Skeletal muscle cell (primary cell): ENCODE results near the gene PLIN5.
A peak's percentile ranks its signal among the peaks of the same experiment; 100 is the strongest.

Experiments used
- DNase-seq: peaks from one replicate; pipeline ENCODE4 v3.0.0-alpha.2; 2010; ENCODE audit warnings: low read depth
- H3K4me3 ChIP-seq: 2 replicates; pipeline ENCODE4 v1.5.1; 2011; ENCODE audit warnings: low read depth, mild to moderate bottlenecking, control low read depth, low read length, moderate library complexity

PLIN5 gene

DNA sequence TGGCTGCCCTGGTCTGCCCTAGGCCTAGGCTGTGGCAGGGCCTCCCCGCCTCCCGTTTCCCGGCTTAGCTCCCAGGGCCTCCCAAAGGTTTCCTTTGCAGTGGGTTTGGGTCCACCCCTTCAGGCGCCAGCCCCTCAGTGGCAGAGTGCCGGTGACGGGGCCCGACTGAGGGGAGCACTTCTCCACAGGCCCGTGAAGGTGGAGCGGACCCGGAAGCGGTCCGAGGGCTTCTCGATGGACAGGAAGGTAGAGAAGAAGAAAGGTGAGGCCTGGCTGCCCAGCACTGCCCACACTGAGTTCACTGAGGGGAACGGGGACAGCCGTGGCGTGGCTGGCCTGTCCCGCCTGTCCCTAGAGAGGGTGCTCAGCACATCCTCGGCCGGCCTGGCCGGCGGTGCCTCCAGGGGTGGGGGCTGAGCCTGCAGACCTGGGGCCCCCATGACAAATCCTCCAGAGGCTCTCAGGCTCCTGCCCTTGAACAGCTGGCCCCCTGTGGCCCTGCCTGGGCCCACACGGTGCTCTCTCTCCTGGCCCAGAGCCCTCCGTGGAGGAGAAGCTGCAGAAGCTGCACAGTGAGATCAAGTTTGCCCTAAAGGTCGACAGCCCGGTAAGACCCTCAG, 37.1 kb downstream of the PLIN5 start:
- H3K4me3 ChIP-seq = no peak overlapping the region
- DNase-seq = no peak

DNA sequence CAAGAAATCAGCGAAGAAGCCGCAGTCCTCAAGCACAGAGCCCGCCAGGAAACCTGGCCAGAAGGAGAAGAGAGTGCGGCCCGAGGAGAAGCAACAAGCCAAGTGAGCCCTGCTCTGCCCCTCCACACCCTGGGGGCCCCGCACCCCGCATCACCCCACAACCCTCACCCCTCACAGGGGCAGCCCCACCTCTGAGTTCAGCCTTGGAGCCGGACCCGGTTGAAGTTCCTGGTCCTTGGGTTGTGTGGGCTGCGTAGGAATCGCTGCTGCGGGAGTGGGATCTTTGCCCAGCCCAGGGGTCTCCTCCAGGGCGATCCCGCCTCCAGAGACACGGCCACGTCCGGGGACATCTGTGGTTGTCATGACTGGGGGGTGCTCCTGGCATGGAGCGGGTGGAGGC, 38.7 kb downstream of the PLIN5 start:
- H3K4me3 ChIP-seq = no peak overlapping the region
- no peak for DNase-seq

DNA sequence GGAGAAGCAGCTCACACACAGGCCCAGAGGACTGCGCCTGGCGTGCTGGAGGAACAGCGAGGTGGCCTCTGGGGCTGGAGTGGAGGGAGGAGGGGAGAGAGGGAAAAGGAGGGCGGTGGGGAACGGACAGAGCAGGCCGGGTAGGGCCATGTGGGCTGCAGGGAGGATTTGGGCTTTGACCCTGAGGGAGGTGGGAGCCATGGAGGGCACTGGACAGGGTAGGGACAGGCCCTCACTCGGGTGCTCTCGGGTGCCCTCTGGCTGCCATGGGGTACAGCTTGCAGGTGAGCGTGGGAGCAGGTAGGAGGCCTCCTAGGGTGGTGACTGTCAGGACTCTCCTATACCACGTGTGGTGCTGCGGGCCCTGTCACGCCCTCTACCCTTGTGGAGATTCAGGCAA, 39.6 kb downstream of the PLIN5 start:
- DNase-seq = no peak
- H3K4me3 ChIP-seq = no peak overlapping the region

DNA sequence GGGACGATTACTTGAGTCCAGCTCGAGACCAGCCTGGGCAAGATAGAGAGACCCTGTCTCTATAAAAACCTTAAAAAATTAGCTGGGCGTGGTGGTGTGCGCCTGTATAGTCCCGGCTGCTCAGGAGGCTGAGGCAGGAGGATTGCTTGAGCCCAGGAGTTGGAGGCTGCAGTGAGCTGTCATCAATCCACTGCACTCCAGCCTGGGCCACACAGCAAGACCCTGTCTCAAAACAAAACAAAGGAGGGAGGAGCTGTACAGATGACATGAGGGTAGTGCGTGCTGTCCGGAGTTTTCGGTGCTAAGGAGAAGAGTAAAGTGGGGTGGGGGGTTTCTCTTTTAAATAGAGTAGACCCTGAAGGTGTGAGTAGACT, 40.3 kb downstream of the PLIN5 start:
- DNase-seq = no peak
- H3K4me3 ChIP-seq = no peak overlapping the region

DNA sequence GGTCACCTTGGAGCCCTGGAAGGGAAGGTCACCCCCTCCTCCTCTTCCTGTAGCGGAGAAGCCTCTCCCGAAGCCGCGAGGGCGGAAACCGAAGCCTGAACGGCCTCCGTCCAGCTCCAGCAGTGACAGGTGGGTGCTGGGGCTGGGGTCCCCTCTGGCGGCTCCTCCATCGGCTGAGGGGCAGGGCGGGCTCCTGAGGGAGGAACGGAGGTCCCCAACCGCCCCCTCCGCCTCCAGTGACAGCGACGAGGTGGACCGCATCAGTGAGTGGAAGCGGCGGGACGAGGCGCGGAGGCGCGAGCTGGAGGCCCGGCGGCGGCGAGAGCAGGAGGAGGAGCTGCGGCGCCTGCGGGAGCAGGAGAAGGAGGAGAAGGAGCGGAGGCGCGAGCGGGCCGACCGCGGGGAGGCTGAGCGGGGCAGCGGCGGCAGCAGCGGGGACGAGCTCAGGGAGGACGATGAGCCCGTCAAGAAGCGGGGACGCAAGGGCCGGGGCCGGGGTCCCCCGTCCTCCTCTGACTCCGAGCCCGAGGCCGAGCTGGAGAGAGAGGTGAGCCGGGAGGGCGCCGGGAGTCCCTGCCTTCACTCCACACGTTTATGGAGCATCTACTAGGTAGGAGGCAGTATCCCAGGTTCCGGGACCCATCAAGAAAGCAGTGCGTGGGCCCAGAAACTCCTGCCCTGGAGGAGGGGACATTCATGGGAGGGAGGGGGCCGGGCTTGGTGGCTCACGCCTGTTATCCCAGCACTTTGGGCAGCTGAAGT, 40.9 kb downstream of the PLIN5 start:
- DNase-seq = no peak
- no peak overlapping the region for H3K4me3 ChIP-seq

DNA sequence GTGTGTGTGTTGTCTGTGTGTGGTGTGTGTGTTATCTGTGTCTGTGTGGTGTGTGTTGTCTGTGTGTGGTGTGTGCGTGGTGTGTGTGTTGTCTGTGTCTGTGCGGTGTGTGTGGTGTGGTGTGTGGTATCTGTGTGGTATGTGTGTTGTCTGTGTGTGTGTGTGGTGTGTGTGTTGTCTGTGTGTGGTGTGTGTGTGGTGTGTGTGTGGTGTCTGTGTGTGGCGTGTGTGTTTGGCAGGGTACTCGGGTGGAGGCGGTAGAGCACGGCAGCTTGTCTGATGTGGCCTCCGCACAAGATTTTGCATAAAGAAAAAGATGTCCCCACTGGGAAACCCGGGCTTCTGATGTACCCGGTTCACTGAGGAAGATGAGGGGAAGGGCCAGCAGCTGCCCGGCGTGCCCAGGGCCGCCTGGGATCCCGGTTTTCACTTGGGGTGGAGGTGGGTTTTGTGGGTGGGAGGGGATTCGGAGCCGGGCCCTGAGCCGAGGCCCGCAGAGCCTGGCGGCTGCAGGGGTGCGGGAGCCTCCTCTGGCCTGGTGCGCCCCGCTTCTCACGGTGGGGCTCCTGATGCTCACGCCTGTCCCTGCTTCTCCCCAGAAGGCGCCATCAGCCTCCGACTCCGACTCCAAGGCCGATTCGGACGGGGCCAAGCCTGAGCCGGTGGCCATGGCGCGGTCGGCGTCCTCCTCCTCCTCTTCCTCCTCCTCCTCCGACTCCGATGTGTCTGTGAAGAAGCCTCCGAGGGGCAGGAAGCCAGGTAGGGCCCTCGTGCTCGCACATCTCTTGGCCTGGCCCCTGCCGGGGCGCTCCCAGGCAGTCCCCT, 41.7 kb downstream of the PLIN5 start:
- no peak for DNase-seq
- no peak overlapping the region for H3K4me3 ChIP-seq

DNA sequence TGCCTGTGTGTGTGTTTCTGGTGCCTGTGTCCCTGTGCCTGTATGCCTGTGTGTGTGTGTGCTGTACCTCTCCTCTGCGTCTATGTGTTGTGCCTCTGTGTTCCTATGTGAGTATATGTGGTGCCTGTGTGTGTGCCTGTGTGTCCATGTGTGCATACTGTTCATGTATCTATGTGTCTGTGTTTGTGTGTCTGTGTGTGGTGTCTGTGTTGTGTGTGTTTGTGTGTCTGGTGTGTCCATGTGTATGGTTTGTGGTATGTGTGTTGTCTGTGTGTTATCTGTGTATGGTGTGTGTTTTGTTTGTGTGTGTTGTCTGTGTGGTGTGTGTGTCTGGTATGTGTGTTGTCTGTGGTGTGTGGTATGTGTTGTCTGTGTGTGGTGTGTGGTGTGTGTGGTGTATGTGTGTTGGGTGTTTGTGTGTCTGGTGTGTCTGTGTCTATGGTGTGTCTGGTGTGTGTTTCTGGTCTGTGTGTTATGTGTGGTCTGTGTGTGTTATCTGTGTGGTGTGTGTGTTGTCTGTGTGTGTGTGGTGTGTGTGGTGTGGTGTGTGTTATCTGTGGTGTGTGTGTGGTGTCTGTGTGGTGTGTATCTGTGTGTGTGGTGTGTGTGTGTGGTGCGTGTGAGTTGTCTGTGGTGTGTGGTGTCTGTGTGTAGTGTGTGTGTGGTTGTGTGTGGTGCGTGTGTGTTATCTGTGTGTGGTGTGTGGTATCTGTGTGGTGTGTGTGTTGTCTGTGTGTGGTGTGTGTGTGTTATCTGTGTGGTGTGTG, 42.5 kb downstream of the PLIN5 start:
- no peak for DNase-seq
- H3K4me3 ChIP-seq = no peak overlapping the region

DNA sequence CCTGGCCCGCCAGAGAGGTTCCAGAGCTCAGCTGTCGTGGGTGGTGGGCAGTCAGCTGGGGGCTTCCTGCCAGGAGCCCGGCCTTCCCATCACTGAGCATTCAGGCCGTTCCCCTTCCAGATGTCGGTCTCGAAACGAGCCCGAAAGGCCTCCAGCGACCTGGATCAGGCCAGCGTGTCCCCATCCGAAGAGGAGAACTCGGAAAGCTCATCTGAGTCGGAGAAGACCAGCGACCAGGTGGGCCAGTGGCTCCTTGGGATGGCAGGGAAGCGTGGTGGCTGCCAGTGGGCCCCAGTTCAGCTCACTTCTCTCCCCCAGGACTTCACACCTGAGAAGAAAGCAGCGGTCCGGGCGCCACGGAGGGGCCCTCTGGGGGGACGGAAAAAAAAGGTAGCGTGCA, 43.6 kb downstream of the PLIN5 start:
- H3K4me3 ChIP-seq = no peak overlapping the region
- DNase-seq = no peak

DNA sequence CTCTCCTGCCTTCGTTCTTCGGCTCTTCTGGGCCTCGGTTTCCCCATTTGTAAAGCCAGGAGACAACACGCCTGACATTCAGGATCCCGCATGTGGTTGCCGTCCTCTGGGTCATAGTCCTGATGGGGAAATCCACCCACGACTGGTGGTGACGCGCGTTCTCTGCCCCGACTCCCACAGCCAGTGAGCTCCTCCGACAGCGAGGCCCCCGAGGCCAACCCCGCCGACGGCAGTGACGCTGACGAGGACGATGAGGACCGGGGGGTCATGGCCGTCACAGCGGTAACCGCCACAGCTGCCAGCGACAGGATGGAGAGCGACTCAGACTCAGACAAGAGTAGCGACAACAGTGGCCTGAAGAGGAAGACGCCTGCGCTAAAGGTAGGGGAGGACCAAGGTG, 46.5 kb downstream of the PLIN5 start:
- no peak overlapping the region for H3K4me3 ChIP-seq

DNA sequence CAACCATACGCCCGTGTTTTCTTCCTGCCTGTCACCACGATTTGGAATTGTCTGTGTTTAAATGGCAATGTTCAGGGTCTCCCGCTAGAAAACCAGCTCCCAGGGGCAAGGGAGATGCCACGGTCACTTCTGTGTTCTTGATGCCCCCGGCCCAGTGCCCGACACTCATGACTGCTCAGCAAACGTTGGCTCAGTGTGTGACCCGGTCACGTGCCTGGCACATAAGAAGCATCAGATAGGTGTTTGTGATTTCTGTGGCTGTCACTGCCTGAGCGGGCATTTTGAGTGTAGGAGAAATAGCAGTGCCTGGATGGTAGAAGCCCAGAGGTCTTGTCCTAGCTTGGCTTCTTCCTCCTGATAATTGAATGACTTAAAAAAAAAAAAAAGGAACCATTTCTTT, 47.5 kb downstream of the PLIN5 start:
- no peak overlapping the region for H3K4me3 ChIP-seq
- DNase-seq = no peak

More for the DNA sequence above, 46.5 kb downstream of the PLIN5 start:
- no peak for DNase-seq

DNA sequence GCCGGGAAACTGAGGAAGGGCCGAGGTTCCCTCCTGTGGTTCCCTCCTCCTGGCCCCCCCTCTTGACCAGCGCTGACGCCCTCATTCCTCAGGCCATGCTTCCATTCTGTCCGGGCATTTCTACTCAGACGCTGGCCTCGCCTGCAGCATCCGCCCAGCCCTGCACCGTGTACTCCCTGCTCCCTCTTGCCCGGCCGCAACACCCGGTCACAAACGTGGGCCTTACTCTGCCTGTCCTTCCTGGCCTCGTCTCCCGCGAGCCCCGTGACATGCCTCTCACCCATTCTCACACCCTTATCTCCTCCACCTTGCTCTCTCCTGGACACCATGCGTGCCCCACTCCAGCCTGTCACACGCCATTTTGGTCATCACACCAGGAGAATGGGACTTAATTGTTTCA, 51.6 kb downstream of the PLIN5 start:
- H3K4me3 ChIP-seq = no peak overlapping the region
- DNase-seq = no peak

DNA sequence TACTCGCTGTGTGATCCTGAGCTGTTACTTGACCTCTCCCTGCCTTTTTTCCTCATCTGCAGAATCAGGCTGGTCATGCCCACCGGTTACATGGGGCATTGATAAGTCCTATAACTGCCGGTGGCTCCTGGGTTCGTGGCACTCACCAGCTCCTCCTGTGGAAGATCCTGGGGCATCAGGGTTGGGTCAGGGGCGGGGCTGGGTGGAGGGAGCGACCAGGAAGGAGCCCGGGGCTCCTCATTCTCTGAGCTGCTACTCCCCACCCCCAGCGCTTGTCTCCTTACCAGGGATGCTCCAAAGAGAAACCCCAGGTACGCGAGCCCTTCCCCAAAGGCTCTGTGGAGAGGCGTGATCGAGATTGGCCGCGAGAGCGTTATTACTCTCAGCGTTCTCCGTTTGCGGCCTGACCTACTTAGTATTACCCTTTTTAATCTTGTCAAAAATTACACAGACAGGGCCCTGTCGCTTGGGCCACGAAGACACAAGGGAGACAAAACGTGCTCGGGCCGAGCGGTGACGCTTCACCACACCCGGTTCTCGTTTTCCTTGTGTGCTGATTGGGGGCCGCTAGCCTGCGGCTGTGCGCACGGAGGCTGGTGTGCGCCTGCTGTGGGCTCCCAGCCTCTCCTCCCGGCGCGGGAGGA, 52.2 kb downstream of the PLIN5 start:
- DNase-seq = no peak
- H3K4me3 ChIP-seq = no peak overlapping the region

DNA sequence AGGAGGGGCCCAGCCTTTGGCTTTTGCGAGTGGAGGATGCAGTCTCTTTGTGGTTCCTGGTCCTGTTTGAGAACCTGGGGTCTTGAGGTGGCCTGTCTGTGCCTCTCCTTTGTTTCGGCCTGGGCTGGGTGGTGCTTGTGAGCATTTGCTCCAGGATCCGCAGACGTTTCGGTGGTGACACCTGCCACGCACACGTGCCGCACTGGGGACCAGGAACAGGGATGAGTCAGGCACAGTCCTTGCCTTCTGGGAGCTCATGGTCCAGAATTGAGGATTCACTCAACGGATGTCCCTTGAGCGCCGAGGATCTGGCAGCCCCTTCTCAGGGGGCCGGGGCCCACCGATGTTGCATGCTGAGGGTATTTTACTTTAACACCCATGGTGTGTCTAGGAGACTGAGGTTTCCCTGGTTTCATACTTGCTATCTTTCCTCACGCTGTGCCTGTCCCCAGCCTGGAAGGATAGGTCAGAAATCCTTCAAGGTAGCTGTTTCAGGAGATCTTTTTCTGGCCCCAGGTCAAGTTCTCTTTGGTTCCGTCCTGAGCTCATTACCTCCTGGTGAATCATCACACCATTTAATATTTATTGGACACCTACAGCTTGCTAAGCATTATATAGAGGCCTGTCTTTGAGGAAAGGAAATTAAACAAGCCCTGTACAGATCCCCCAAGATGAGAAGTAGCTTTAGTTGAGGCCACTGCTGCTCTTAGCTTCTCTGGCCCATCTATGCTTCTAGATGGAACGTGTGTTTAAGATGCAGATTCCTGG, 57.8 kb downstream of the PLIN5 start:
- H3K4me3 ChIP-seq = no peak overlapping the region
- DNase-seq = no peak

DNA sequence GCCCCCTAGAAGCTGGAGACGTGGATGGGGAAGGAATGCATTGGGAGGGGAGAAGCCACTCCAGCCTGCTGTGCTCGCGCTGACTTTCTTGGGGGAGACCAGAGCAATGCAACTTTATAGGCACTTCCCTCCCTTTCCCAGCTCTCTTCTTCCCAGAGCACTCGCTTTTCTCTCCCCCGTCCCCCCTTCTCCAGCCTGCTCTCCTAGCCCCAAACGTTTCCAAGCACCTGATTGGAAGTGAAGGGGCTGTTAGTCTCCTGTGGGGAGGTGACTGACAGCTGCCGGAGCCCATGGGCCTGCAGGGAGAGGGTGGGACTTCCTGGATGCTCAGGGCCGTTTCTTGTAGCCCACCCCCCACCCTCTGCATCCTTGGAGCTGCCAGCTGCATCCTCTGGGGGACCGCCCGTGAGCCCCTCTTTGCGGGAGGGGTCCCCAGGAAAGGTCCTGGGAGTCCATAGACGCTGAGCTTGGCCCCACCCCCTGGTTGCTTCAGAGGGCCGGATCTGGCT, 60.5 kb downstream of the PLIN5 start:
- no peak for DNase-seq
- H3K4me3 ChIP-seq = peak overlapping the region; percentile 98

DNA sequence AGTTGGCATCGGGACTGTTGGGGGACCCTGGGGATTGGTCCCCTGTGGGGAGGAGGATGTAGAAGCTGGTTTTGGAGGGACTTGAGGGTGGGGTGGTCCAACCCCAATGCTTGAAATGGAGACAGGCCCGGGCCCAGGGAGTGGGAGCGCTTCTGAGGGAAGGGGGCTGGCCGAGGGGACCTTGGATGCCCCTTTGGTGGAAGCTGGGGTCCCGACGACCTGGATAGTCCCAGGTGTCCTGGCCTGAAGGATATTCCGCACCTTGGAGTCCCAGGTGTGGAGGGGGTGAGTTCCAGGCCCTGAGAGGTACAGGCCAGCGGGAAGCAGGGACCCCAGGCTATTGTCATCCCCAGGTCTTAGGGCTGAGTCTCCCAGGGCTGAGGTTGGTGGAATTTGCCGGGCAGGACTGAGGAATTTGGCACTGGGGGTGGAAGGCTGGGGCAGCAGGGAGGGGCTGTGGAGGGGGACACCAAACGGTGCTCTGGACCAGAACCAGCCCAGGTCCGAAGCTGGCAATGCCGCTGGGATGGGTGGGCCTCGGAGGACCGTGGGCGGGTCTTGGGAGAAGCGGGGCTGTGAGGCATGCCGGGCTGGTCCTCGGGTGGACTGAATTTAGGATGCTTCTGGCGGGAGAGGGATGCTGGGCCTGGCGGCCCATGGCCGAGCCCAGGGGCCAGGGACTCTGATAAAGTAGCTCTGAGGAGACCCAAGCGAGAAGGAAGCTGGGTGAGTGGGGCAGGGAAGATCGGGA, 61.1 kb downstream of the PLIN5 start:
- no peak for DNase-seq
- H3K4me3 ChIP-seq = peak overlapping the region; percentile 98

DNA sequence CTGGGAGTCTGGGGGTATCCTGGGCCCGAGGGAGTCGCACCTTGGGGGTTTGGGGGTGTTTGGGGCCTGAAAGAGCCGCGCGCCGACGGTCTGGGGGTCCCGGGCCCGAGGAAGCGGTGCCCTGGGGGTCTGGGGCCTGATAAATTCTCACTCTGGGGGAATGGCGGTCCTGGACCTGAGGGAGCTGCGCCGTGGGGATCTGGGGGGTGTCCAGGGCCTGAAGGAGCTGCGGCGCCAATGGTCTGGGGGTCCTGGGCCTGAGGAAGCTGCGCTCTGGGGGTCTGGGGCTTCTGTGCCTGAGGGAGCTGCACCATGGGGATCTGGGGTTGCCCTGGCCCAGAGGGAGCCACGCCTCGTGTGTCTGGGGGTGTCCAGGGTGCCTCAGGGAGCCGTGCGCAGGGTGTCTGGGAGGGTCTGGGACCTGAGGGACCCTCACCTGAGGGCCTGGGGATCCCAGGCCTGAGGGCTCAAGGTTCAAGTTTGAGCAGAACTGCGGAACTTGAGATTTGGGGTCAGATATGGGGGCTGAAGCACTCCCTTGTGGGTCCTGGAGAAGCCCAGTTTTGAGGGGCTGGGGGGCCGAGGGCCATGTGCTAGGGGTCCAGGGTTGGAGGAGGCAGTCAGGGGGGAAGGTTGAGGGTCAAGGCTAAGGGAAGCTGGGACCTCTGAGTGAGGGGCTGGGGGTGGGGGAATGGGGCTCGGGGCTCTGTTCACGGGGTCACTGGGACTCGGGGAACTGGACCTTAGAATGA, 61.8 kb downstream of the PLIN5 start:
- no peak for DNase-seq

More for the DNA sequence above, 61.8 kb downstream of the PLIN5 start:
- H3K4me3 ChIP-seq = peak overlapping the region; percentile 98
